Neutrophil (primary cell): ENCODE results near the gene CBARP.

Experiments
- H3K27ac ChIP-seq: fragments of 200-600 bp; sonication (generic); 2 replicates; pipeline ENCODE4 v1.5.1; 2016; ENCODE audit warnings: mild to moderate bottlenecking, moderate library complexity
- H3K27me3 ChIP-seq: fragments of 200-600 bp; sonication (generic); 2 replicates; pipeline ENCODE4 v1.6.0; 2016; ENCODE audit warnings: mild to moderate bottlenecking
- H3K36me3 ChIP-seq: fragments of 200-600 bp; sonication (generic); 2 replicates; pipeline ENCODE4 v1.5.1; 2017
- H3K4me1 ChIP-seq, 2 experiments: fragments of 200-600 bp in 1 of 2; sonication (generic) in 1 of 2; 1 replicate in 1 of 2; 2 replicates in 1 of 2; pipeline versions ENCODE4 v1.5.1 to v1.6.1; 2013 to 2016; ENCODE audit warnings: low read depth in 1 of 2, low read length in 1 of 2, mild to moderate bottlenecking in 1 of 2, moderate library complexity in 1 of 2; ENCODE audit not compliant: control insufficient read depth in 1 of 2, insufficient read depth in 1 of 2
- H3K4me3 ChIP-seq, 2 experiments: fragments of 200-600 bp in 1 of 2; sonication (generic) in 1 of 2; 1 replicate in 1 of 2; 2 replicates in 1 of 2; pipeline ENCODE4 v1.5.1; 2013 to 2016; ENCODE audit warnings: low read depth in 1 of 2, low read length in 1 of 2, mild to moderate bottlenecking in 1 of 2, moderate library complexity in 1 of 2
- H3K9me3 ChIP-seq: fragments of 200-600 bp; sonication (generic); 2 replicates; pipeline ENCODE4 v1.5.1; 2016
- TF ChIP-seq, protein P1 (sequence below): fragments of 200-600 bp; sonication (generic); IDR thresholded peaks from 2 replicates; pipeline ENCODE4 v1.5.1; 2016; ENCODE audit warnings: antibody characterized with exemption

CBARP gene

DNA sequence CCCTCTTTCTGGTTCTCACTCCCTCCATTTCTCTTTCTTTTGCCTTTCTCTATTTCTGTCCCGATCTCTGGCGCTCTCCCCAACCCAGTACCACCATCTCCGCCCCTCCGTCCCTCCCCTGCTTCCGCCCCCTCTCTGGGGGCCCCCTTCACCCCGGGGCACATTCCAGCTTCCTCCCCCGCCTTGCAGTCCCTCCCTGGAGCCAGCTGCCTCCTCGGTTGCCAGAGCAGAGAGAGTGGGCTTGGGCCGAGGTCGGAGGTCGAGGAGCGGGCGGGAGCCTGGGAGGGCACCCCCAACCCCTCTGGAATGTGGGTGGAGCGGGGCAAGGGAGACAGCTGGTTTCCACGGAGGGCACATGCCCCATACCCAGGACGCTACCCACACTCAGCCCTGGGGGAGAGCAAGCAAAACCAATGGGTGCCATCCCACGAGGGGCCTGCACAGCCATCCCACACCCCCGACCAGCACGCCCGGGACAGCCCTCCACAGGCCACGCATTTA lies 24.9 kb upstream of the CBARP start:
- peak overlapping the region; percentile 71 to 72 for H3K4me3 ChIP-seq
- peaks cover 6% of the 10 kb centered on the region for H3K27me3 ChIP-seq
- TF ChIP-seq, protein P1, sequence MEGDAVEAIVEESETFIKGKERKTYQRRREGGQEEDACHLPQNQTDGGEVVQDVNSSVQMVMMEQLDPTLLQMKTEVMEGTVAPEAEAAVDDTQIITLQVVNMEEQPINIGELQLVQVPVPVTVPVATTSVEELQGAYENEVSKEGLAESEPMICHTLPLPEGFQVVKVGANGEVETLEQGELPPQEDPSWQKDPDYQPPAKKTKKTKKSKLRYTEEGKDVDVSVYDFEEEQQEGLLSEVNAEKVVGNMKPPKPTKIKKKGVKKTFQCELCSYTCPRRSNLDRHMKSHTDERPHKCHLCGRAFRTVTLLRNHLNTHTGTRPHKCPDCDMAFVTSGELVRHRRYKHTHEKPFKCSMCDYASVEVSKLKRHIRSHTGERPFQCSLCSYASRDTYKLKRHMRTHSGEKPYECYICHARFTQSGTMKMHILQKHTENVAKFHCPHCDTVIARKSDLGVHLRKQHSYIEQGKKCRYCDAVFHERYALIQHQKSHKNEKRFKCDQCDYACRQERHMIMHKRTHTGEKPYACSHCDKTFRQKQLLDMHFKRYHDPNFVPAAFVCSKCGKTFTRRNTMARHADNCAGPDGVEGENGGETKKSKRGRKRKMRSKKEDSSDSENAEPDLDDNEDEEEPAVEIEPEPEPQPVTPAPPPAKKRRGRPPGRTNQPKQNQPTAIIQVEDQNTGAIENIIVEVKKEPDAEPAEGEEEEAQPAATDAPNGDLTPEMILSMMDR, result no peak
- H3K36me3 ChIP-seq, result peaks cover 25% of the 10 kb centered on the region
- H3K4me1 ChIP-seq, result peaks cover 81 to 86% of the 10 kb centered on the region in 2 experiments
- peak overlapping the region; percentile 100 for H3K27ac ChIP-seq
- H3K9me3 ChIP-seq, result no peaks in the 10 kb centered on the region

DNA sequence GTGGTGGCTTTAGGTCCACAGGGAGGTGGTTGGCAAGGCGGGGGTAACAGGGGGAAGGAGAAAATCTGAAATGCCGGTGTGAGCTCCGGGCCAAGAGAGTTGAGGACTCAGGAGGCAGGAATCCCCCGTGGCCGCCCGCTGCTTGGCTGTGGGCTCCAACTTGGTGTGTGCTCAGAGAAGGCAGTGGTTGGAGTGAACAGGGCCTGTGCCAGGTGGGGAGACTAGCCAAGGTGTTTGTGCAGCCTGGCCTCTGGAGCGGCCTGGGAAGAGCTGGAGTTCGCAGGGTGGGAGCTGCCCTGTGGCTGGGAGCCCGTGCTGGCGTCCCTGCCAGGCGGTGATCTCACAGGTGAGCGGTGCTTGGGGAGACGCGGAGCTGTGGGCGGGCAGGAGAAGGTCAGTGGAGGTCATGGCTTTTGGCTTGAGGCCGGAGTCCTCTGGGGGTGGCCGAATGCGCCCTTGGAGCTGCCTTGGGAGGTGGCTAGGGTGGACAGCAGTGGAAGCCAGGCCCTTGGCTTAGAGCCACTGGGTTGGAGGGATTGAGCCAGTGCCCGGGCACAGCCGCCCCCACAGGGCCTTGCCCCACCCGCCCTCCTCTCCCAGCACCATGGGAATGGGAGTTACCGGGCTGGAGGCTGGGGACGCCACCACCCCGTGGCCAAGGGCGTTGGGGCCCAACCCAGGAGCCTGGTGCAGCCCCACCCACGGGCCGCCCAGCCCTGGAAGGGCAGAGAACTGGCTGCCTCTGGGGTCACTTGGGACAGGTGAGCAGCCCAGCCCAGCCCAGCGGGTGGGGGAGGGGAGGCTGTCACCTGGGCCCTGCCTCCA lies 24.2 kb upstream of the CBARP start:
- Histone ChIP-seq H3K9me3 (no peaks in the 10 kb centered on the region), H3K27me3 (no peaks in the 10 kb centered on the region), H3K36me3 (peaks cover 32% of the 10 kb centered on the region), H3K4me1 (peaks cover 81 to 86% of the 10 kb centered on the region in 2 experiments), H3K27ac (peak overlapping the region; percentile 100), H3K4me3 (peak overlapping the region; percentile 71 to 72)
- TF ChIP-seq, protein P1, result no peak

DNA sequence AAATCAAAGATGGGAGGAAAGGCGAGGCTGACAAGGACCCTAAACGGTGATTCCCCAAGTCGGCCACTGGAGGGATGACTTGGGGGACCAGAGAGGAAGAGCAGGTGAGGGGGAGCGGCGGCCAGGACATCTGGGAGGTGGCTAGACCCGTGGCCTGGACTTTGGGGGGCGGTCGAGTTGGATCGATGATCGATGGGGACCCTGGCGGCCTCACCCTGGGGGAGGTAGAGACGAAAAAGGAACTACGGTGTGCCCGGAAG lies 23.7 kb upstream of the CBARP start:
- H3K4me3 ChIP-seq, result peak overlapping the region; percentile 71 to 72
- H3K27ac ChIP-seq, result peak overlapping the region; percentile 100
- no peaks in the 10 kb centered on the region for H3K27me3 ChIP-seq
- H3K9me3 ChIP-seq, result no peaks in the 10 kb centered on the region
- TF ChIP-seq, protein P1, result peak; percentile 41
- H3K4me1 ChIP-seq, result peaks cover 86% of the 10 kb centered on the region in 2 experiments
- H3K36me3 ChIP-seq, result peaks cover 37% of the 10 kb centered on the region

DNA sequence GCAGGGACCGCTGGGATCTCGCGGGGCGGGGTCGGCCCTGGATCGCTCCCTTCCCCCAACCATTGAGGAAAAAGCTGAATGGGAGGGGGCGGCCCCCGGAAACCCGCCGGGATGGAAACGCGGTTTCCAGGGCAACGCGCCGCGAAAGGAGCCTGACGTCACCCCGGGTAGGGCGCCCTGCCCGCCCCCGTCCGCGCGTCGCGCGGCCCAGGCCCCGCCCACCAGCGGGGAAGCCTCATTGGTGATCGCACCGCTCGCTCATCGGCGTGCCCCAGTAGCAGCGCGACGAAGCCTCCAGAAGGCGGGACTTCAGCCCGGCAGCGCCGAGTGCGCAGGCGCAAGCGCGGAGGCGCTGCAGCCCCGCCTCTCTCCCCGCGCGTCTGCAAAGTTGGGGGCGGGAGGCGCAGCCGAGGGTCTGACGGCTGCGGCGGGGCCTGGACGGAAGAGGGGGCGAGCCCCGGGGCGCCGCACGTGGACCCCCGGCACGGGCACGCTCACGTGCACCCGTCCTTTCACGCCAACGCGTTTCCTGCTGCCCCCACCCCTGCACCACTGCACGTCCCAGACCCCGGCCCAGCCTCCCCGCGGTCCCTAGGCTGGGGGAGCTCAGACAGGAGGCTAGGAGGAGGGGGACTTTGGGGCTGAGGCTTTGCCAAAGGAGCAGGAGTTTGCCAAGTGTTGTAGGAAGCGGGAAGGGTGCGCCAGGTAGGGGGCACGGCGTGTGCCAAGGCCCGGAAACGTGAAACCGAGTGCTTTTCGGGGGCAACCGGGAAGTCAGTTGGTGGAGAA lies 23.1 kb upstream of the CBARP start:
- peaks cover 82 to 86% of the 10 kb centered on the region in 2 experiments for H3K4me1 ChIP-seq

More for the DNA sequence above, 23.1 kb upstream of the CBARP start:
- Histone ChIP-seq H3K36me3 (peaks cover 43% of the 10 kb centered on the region), H3K27ac (peak overlapping the region; percentile 100), H3K4me3 (peak overlapping the region; percentile 71 to 72), H3K27me3 (no peaks in the 10 kb centered on the region), H3K9me3 (no peaks in the 10 kb centered on the region)
- TF ChIP-seq, protein P1, result no peak
